Fibroblast of lung (primary cell): ENCODE measurements around the gene TCERG1. TPM values are rescaled to one million over a fixed set of nuclear protein-coding genes. Genes with fewer than 3 reads are reported as not detected.
A peak's percentile ranks its signal among the peaks of the same experiment; 100 is the strongest.

Experiments
- DNase-seq, 2 donors: peaks; one replicate each; pipeline versions ENCODE4 v3.0.0 to v3.0.0-alpha.2; 2010; ENCODE audit warnings: low read depth in 2 of 2
- H2AFZ ChIP-seq: 2 replicates; pipeline ENCODE4 v1.5.1; 2012; ENCODE audit warnings: low read length, control low read depth, inconsistent platforms
- H3K27ac ChIP-seq: 2 replicates; pipeline ENCODE4 v1.5.1; 2011; ENCODE audit warnings: low read length, control low read depth; ENCODE audit not compliant: insufficient read depth
- H3K27me3 ChIP-seq: 2 replicates; pipeline ENCODE4 v1.5.1; 2011; ENCODE audit warnings: mild to moderate bottlenecking, low read length; ENCODE audit not compliant: control insufficient read depth, insufficient read depth
- H3K36me3 ChIP-seq: 2 replicates; pipeline ENCODE4 v1.5.1; 2011; ENCODE audit warnings: low read length; ENCODE audit not compliant: control insufficient read depth, insufficient read depth
- H3K4me1 ChIP-seq: 2 replicates; pipeline ENCODE4 v1.5.1; 2011; ENCODE audit warnings: low read length; ENCODE audit not compliant: control insufficient read depth, insufficient read depth; ENCODE audit errors: extremely low read depth
- H3K4me2 ChIP-seq: 2 replicates; pipeline ENCODE4 v1.5.1; 2011; ENCODE audit warnings: low read length, control low read depth; ENCODE audit not compliant: insufficient read depth; ENCODE audit errors: extremely low read depth
- H3K4me3 ChIP-seq, 4 experiments: fragments of 200-600 bp in 1 of 4; sonication (generic) in 1 of 4; replicated peaks in 1 of 4; 2 replicates each; pipeline ENCODE4 v1.5.1; 2011 to 2016; ENCODE audit warnings: low read length in 4 of 4, low read depth in 3 of 4, mild to moderate bottlenecking in 3 of 4, control low read depth in 2 of 4, inconsistent platforms in 1 of 4, mixed read lengths in 1 of 4; ENCODE audit not compliant: insufficient read depth in 1 of 4; ENCODE audit errors: control extremely low read depth in 1 of 4
- H3K79me2 ChIP-seq: 2 replicates; pipeline ENCODE4 v1.5.1; 2012; ENCODE audit warnings: mild to moderate bottlenecking, low read length, inconsistent platforms; ENCODE audit not compliant: control insufficient read depth, insufficient read depth
- H3K9ac ChIP-seq: 2 replicates; pipeline ENCODE4 v1.5.1; 2011; ENCODE audit warnings: mild to moderate bottlenecking, low read length, control low read depth; ENCODE audit not compliant: insufficient read depth
- H3K9me3 ChIP-seq: 2 replicates; pipeline ENCODE4 v1.5.1; 2012; ENCODE audit warnings: low read depth, low read length; ENCODE audit not compliant: control insufficient read depth, insufficient read depth
- H4K20me1 ChIP-seq: 2 replicates; pipeline ENCODE4 v1.5.1; 2011; ENCODE audit warnings: low read length; ENCODE audit not compliant: control insufficient read depth, insufficient read depth; ENCODE audit errors: extremely low read depth
- CTCF ChIP-seq, 2 donors: IDR thresholded peaks in 1 of 2; conservative IDR thresholded peaks in 1 of 2; 1 replicate in 1 of 2; 2 replicates in 1 of 2; pipeline ENCODE4 v1.5.1; 2011 to 2012; ENCODE audit warnings: low read length in 2 of 2, control low read depth in 1 of 2, inconsistent platforms in 1 of 2, low read depth in 1 of 2, mild to moderate bottlenecking in 1 of 2
- EZH2 ChIP-seq: IDR thresholded peaks from 2 replicates; pipeline ENCODE4 v1.5.1; 2012; ENCODE audit warnings: low read length, control low read depth, mild to moderate bottlenecking; ENCODE audit errors: missing control alignments
- polyA plus RNA-seq, 2 donors: library from polyadenylated mRNA; depleted of rRNA in 1 of 2; stranded (reverse) in 1 of 2; unstranded in 1 of 2; fragments of >200 nt; gene quantifications; 2 replicates each; pipeline ENCODE4 v1.2.1, GENCODE V29; 2011 to 2012; ENCODE audit warnings: missing spikeins in 1 of 2
- total RNA-seq: library from RNA; depleted of rRNA; stranded (reverse); fragments of >200 nt; gene quantifications from 2 replicates; pipeline ENCODE4 v1.2.1, GENCODE V29; 2014

The TCERG1 gene
- total and polyA plus RNA-seq, 2 donors (not counting 1 experiment from before 2014, with no cell fraction given): 27.2 to 32.3 TPM

DNA sequence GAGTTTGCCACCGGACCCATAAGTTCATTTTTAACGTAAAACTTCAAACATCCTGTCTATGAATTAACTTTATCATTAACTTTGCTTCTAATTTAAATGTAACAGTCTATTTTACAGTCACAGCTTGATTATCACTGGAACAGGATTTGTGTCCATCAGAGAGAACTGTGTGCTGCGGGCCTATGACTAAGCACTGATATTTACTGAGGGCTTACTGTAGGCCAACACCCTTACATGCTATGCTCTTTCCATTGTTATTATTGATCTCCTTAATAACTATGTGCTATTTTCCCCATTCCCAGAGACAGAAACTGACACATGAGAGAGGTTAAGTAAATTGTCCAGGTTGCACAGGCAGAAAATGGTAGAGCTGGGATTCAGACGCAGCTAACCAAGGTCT is 92.8 kb downstream of the TCERG1 start:
- H3K27me3 ChIP-seq: no peaks in the 10 kb centered on the region
- H3K4me1 ChIP-seq: no peaks in the 10 kb centered on the region
- no peaks in the 10 kb centered on the region for H3K79me2 ChIP-seq
- no peak overlapping the region for H2AFZ ChIP-seq
- no peak for TF ChIP-seq CTCF (conservative IDR thresholded peaks at IDR 0.05 in 1 of 2, IDR thresholded peaks at IDR 0.05 in 1 of 2; ENCODE audit: low read depth in 1 of 2, low read length in 2 of 2)
- no peak for TF ChIP-seq EZH2
- H3K9me3 ChIP-seq: no peaks in the 10 kb centered on the region
- no peak overlapping the region for H3K9ac ChIP-seq
- no peak for DNase-seq
- no peak overlapping the region for H3K4me2 ChIP-seq
- no peaks in the 10 kb centered on the region for H3K36me3 ChIP-seq
- H4K20me1 ChIP-seq: no peaks in the 10 kb centered on the region
- no peak overlapping the region for H3K4me3 ChIP-seq
- no peak overlapping the region for H3K27ac ChIP-seq

GRCh38 chr5:146540414-146540813 is 93.3 kb downstream of the TCERG1 start:
- TF ChIP-seq CTCF (conservative IDR thresholded peaks at IDR 0.05 in 1 of 2, IDR thresholded peaks at IDR 0.05 in 1 of 2; ENCODE audit: low read depth in 1 of 2, low read length in 2 of 2) (no peak), EZH2 (no peak)
- no peaks in the 10 kb centered on the region for H3K4me1 ChIP-seq
- no peak overlapping the region for H3K4me2 ChIP-seq
- H3K9me3 ChIP-seq: no peaks in the 10 kb centered on the region
- H3K27me3 ChIP-seq: no peaks in the 10 kb centered on the region
- H3K4me3 ChIP-seq: no peak overlapping the region
- H3K27ac ChIP-seq: no peak overlapping the region
- H3K9ac ChIP-seq: no peak overlapping the region
- no peaks in the 10 kb centered on the region for H4K20me1 ChIP-seq
- no peaks in the 10 kb centered on the region for H3K79me2 ChIP-seq
- H3K36me3 ChIP-seq: no peaks in the 10 kb centered on the region
- DNase-seq: peak in 1 of 2 donors; percentile 49
- no peak overlapping the region for H2AFZ ChIP-seq

GRCh38 chr5:146541958-146542849 is 95.1 kb downstream of the TCERG1 start:
- no peak overlapping the region for H2AFZ ChIP-seq

More at GRCh38 chr5:146541958-146542849, 95.1 kb downstream of the TCERG1 start:
- H3K4me2 ChIP-seq: no peak overlapping the region
- H3K27me3 ChIP-seq: no peaks in the 10 kb centered on the region
- H3K4me1 ChIP-seq: no peaks in the 10 kb centered on the region
- peak; percentile 84 to 87 for TF ChIP-seq CTCF (conservative IDR thresholded peaks at IDR 0.05 in 1 of 2, IDR thresholded peaks at IDR 0.05 in 1 of 2; ENCODE audit: low read depth in 1 of 2, low read length in 2 of 2)
- TF ChIP-seq EZH2: no peak
- no peaks in the 10 kb centered on the region for H4K20me1 ChIP-seq
- peak; percentile 57 to 61 for DNase-seq
- H3K79me2 ChIP-seq: no peaks in the 10 kb centered on the region
- no peaks in the 10 kb centered on the region for H3K36me3 ChIP-seq
- H3K9me3 ChIP-seq: no peaks in the 10 kb centered on the region
- H3K4me3 ChIP-seq: no peak overlapping the region
- H3K9ac ChIP-seq: no peak overlapping the region
- H3K27ac ChIP-seq: no peak overlapping the region
